ENCODE results near the gene MBD3.
"Not testable (repeated sequence)": the region's sequence is repeated elsewhere in the genome, so short reads cannot be mapped to it uniquely, and the experiment has no call there.

The MBD3 gene, protein sequence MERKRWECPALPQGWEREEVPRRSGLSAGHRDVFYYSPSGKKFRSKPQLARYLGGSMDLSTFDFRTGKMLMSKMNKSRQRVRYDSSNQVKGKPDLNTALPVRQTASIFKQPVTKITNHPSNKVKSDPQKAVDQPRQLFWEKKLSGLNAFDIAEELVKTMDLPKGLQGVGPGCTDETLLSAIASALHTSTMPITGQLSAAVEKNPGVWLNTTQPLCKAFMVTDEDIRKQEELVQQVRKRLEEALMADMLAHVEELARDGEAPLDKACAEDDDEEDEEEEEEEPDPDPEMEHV

DNA sequence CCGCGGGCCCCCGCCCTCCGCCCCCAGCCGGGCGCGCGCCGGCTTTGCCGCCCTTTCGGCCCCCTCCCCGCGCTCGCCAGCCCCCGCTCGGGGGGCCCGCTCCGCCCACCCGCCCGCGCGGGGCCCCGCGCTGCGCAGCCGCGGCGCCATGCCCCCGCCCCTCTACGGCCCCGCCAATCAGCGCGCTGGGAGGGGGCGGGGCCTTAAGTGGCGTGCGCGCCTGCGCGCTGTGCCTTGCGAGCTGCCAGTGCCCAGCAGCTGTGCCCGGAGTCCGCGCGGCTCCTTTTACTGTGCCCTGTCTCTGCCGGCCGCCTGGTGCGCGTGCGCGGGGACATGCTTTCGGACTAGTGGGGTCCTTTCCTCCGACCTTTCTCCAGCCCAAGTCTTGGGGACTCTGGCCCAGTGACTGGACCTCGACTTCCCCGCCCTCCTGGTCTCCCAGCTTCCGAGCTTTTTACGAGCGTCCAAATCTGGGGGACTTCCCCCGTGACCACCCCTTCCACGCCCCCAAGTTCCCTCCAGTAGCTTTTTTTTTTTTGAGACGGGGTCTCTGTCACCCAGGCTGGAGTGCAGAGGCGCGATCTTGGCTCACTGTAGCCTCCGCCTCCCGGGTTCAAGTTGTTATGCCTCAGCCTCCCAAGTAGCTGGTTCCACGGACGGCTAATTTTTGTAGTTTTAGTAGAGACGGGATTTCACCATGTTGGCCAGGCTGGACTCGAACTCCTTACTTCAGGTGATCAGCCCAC is at the start of gene MBD3:
TSS of gene MBD3 (minus strand) at position 111 of the 746 bp plus-strand sequence. CDS start 234 bp downstream, outside the sequence.
- peak; percentile 88 for DNase-seq (ENCODE audit: low read depth)

- not testable (repeated sequence) for DNase-seq (ENCODE audit: low read depth)
Measured at GRCh38 chr19:1640893-1641448, 48.3 kb upstream of the MBD3 start.

- DNase-seq (ENCODE audit: low read depth) = no peak
Measured at GRCh38 chr19:1636325-1637236, 43.9 kb upstream of the MBD3 start.

GRCh38 chr19:1634938-1635243 is 42.2 kb upstream of the MBD3 start:
- DNase-seq (ENCODE audit: low read depth) = no peak

DNA sequence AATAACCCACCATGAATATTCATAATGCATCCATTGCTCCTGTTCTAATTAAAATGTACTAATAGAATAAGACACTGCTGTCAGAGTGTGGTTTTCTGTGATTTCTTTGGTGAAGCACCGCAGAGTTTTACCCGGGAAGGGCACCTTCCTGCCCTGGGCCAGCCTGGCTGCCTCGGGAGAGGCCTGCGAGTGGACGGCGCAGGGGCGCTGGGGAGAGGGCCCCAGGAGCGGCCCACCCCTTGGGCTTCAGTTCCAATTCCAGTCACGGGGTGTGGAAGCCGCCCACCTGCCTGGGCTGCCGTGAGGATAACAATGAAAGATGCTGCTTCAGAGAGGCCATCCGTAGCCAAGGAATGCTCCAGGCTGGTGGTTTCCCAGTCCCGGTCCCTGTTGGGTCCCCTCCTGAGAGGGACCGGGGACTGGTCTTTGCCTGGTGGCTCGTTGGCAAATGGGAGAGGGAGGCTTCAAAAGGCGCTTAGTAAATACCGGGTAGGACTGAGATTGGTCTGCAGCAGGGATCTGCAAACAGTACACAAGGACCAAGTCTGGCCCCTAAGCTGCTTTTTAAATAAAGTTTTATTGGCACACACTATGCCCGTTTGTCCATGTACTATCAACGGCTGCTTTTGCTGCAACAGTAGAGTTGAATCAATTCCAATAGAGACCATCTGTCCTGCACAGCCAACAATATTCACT is 41.7 kb upstream of the MBD3 start:
- no peak for DNase-seq (ENCODE audit: low read depth)

- DNase-seq (ENCODE audit: low read depth) = no peak
Measured at GRCh38 chr19:1633269-1633826, 40.7 kb upstream of the MBD3 start.

- no peak for DNase-seq (ENCODE audit: low read depth)
Measured at GRCh38 chr19:1632462-1633268, 40.0 kb upstream of the MBD3 start.

DNA sequence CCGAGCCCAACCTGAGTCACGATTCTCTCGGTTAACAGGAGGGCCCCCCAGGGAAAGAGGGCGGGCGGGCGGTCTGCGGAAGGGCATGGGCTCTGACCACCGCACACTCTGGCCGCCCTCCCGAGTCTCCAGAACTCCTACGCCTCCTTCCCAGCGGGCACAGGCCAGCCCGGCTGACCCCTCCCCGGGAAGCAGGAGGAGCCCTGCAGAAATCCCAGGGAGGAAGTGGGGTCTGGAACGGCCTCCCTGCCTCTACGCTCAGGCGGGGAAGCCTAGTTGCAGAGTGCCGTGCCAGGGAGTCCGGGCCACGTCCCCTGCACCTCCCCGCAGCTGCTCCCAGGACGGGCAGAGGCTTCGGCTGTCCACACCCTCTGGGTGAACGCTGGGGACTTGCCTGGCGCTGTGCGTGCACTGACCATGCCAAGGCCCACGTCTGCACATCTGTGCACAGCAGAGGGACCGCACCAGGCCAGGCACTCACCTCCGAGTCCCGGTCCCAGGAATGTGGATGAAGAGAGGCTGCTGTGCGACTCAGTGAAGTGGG is 39.0 kb upstream of the MBD3 start:
- no peak for DNase-seq (ENCODE audit: low read depth)

DNA sequence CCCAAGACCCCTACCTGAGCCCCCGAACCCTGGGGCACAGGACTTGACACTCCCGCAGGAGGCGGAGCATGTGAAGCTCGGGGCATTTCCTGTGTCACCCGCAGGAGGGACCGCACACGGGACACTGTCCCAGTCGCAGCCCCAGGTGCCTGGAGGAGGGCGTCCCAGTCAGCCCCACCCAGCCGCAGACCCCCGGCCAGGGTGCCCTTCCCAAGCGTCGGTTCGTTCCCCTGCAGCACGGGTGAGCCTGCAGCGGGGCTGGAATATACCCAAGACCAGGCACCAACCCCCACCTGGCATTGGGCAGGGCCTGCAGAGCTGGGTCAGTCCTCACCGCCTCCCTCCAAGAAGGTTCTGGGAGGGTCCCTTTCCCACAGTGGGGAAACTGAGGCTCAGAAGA is 38.1 kb upstream of the MBD3 start:
- DNase-seq (ENCODE audit: low read depth) = no peak

GRCh38 chr19:1630012-1630411 is 37.3 kb upstream of the MBD3 start:
- no peak for DNase-seq (ENCODE audit: low read depth)

DNA sequence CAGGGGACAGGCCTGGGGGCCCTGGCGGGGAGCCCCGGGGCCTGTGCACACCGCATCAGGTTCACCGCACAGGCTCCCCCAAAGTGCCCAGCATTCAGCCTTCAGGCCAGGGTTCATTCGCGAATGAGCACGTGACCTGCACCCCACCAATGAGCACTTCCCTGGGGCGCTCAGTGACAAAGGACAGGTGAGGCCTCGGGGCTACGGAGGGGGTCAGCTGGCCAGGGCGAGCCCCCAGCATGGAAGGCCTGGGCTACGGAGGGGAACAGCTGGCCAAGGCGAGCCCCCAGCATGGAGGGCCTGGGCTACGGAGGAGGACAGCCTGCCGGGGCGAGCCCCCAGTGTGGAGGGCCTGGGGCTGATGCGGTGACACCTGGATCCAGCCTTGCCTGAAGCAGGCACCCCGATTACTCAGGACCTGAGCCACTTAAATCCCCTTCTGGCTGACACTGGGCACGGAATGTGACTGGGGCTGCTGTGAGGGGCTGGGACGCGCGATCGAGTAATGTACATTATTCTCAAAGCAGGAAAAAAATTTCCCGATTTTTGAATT is 36.7 kb upstream of the MBD3 start:
- no peak for DNase-seq (ENCODE audit: low read depth)

DNA sequence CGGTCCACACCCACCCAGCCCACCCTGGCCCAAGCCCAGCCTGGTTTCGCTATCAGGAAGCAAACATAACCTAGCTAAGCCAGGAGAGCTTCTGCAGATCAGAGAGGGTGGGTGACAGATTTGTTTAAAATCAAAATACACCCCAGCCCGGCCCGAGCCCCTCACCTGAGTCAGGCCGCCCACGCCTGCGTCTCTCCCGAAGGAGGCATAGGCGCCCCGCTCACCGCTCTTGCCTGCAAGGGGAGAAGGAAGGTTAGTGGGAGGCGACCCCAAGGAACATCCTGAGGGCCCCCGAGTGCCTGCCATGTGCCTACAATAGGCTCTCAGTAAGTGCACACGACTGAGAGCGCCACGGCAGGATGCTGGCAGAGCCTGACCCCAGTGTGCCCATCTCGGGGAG is 34.5 kb upstream of the MBD3 start:
- no peak for DNase-seq (ENCODE audit: low read depth)

GRCh38 chr19:1626417-1627010 is 33.8 kb upstream of the MBD3 start:
- no peak for DNase-seq (ENCODE audit: low read depth)

DNA sequence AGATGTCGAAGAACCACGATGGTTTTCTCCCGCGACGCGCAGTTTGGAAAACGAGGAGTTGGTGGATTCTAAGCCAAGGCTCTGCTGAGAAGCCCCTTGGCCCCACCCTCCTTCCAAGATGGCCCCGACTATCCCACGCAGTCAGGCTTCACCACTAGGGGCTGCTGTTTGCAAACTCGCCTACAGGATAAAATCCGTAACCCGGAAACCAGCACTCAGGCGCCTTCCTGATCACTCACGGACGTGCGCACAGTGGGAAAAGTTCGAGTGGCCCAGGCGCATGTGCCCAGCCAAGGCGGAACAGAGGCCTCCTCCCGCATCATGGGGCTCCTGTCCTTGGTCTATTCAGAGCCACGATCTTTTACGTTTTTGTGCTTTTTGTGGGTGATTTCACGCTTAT is 31.8 kb upstream of the MBD3 start:
- DNase-seq (ENCODE audit: low read depth) = no peak

DNA sequence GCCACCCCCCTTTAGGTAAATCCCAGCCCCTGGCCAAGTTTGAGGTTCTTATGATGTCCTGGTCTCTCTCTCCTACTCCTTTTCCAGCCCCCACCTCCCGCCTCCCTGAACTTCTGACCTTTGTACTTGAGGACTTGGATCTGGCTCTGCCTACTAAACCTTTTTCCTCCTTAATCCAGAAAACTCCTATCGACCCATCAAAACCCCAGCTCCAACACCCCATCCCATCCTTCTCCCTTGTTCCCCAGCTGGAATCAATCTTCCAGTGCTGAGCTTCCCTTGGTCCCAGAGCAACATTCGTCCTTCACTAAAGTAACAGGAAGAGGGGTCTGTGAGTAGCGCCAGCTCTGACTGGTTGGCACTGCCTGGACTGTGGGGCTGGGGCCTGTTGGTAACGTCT is 29.9 kb upstream of the MBD3 start:
- no peak for DNase-seq (ENCODE audit: low read depth)

- DNase-seq (ENCODE audit: low read depth) = no peak
Measured at GRCh38 chr19:1622007-1622406, 29.3 kb upstream of the MBD3 start.

- DNase-seq (ENCODE audit: low read depth) = no peak
Measured at GRCh38 chr19:1621574-1621973, 28.9 kb upstream of the MBD3 start.

DNA sequence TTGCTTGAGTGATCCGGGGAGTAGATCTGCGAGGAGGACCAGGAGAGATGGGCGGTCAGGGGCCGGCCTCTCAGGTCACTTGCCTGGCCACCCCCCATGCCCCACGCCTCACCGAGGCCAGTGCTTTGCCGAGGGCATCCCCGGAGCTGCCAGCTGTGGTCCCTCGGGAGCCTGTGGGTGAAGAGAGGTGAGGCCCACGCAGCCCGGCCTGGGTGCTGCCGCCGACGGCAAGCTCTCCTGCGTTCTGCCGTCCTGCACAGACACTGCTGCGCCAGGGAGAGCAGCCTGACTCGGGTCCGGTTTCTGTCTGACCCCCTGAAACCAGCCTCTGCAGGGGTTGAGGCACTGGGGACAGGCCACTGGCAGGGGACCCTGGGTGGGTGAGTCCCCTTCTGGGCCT is 28.4 kb upstream of the MBD3 start:
- no peak for DNase-seq (ENCODE audit: low read depth)

DNA sequence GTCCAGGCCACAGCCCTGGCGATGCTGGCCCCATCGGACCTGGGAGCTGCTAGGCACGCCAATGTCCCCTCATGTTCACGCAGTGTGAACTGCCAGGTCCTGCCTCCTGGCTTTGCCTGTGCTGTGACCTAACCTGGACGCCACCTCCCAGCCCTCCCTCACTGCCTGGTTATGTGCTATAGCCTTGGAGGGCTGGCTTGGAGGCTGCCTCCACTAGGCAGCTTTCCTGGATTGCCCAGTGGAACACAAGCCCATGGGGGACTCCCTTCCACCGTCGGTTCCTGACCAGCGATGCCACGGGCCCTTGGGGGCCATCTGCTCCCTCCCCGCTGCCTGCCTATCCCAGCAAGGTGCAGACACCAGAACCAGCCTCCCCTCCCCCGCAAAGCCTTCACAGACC is 27.8 kb upstream of the MBD3 start:
- no peak for DNase-seq (ENCODE audit: low read depth)

DNA sequence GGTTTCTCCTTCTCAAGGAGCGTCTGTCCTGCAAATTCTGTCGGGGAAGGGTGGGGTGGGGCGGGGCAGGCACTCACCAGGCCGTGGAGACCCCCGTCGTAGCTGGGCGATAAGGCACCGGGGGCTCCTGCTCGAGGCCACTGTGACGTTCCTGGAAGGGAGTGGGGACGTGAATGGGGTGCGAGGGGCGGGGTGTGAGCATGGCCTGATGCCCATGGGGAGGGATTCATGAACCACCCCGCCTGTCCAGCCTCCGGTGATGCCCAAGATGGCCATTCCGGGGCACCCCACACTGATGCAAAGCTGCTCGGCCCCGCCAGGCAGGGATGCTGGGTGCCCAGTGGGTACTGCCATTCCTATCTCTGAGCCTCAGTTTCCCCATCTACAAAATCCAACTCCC is 27.0 kb upstream of the MBD3 start:
- DNase-seq (ENCODE audit: low read depth) = no peak
